Kidney epithelial cell (primary cell): ENCODE measurements around the gene BCAP31. TPM values are rescaled to one million over a fixed set of nuclear protein-coding genes. Genes with fewer than 3 reads are reported as not detected.

Source experiments
- DNase-seq: peaks from one replicate; pipeline ENCODE4 v3.0.0-alpha.2; 2010; ENCODE audit warnings: low read depth
- H3K27me3 ChIP-seq: 2 replicates; pipeline ENCODE4 v1.6.0; 2011; ENCODE audit warnings: low read length; ENCODE audit not compliant: control insufficient read depth, insufficient read depth
- H3K36me3 ChIP-seq: 2 replicates; pipeline ENCODE4 v1.5.1; 2011; ENCODE audit warnings: low read length; ENCODE audit not compliant: control insufficient read depth, insufficient read depth
- H3K4me3 ChIP-seq: 2 replicates; pipeline ENCODE4 v1.5.1; 2011; ENCODE audit warnings: low read depth, mild to moderate bottlenecking, control low read depth, low read length
- total RNA-seq: library from RNA; depleted of rRNA; stranded (reverse); fragments of >200 nt; gene quantifications from 2 replicates; pipeline ENCODE4 v1.2.3, GENCODE V29; 2015
- TF ChIP-seq, protein P1 (sequence below): IDR thresholded peaks from 2 replicates; pipeline ENCODE4 v1.5.1; 2011; ENCODE audit warnings: mild to moderate bottlenecking, moderate library complexity, low read length, control low read depth, inconsistent platforms; ENCODE audit not compliant: insufficient read depth, poor library complexity, severe bottlenecking

Gene BCAP31
- total RNA-seq, 1 donor from 2014 or later, result 179 TPM

DNA sequence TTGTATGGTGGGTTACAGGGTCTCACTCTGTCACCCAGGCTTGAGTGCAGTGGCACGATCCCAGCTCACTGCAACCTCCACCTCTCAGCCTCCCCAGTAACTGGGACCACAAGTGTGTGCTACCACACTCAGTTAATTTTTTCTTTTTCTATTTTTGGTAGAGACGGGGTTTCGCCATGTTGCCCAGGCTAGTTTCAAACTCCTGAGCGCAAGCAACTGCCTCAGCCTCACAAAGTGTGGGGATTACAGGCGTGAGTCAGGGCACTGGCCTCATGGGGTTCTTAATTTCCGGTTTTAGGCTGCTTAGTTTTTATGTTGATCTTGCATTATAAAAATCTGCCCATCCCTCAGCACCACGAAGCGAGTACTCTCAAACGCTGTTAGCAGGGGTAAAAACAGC, 6.7 kb downstream of the BCAP31 start:
- peaks cover 1% of the 10 kb centered on the region for H3K36me3 ChIP-seq
- no peak for DNase-seq
- H3K4me3 ChIP-seq, result no peak overlapping the region
- no peaks in the 10 kb centered on the region for H3K27me3 ChIP-seq
- TF ChIP-seq, protein P1, sequence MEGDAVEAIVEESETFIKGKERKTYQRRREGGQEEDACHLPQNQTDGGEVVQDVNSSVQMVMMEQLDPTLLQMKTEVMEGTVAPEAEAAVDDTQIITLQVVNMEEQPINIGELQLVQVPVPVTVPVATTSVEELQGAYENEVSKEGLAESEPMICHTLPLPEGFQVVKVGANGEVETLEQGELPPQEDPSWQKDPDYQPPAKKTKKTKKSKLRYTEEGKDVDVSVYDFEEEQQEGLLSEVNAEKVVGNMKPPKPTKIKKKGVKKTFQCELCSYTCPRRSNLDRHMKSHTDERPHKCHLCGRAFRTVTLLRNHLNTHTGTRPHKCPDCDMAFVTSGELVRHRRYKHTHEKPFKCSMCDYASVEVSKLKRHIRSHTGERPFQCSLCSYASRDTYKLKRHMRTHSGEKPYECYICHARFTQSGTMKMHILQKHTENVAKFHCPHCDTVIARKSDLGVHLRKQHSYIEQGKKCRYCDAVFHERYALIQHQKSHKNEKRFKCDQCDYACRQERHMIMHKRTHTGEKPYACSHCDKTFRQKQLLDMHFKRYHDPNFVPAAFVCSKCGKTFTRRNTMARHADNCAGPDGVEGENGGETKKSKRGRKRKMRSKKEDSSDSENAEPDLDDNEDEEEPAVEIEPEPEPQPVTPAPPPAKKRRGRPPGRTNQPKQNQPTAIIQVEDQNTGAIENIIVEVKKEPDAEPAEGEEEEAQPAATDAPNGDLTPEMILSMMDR, result no peak

DNA sequence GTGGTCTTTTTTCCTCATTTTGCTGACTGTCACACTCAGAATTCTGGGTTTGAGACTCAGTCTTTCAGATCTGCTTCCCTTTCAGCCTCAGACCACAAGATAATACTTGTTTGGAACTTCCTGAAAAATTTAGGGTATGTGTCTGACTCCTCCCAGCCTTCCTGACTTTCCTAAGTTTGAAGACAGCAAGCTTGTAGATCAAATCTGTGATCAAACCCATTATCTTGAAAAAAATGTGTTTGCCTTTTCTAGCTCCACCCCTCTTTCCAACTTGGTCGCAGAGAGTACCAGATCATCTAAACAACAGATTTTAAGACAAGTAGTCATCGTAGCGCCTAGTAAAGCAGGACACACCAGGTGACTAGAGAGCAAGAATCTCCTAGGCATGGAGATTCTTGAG, 9.9 kb downstream of the BCAP31 start:
- no peak for DNase-seq
- TF ChIP-seq, protein P1, result no peak
- Histone ChIP-seq H3K27me3 (no peaks in the 10 kb centered on the region), H3K4me3 (no peak overlapping the region), H3K36me3 (no peaks in the 10 kb centered on the region)

DNA sequence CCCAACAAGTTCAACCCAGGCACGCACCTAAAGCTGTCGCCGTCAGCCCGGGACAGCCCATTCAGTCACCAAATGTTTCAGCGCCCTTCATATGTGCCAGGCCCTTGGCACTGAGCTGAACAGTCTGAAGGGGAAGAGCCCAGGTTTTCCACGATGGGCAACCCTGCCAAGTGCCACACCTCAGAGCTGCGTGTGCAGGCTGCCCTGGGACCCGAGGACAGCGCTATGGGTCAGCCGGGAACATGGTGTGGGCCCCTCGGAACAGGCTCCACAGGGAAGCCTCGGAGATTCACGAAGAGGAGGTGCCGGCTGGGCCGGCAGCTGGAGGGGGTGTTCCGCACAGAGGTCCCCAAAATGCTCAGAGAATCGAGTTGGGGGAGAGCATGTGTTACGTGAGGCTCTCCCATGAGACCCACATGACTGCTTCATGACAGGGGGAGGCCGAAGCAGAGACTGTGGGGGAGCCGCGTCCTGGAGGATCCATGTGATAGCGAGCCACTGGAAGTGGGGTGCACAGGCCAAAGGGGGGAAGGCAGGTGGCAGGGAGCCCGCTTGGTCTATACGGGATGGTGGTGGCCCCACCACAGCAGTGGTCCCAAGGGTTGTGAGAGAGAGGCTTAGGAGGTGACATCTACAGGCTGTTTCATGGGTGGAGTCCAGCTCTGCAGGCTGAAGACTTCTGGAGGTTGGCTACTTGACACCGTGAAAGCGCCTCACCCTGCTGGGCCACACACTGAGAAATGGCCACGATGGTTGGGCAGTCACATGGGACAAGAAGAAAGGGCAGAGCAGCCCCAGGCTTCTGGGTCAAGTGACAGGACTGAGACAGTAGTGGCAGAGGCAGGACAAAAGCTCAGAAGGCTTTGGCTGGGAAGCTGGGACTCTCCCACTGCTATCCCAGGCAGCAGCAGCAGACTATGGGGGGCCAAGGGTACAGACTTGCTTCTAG, 14.2 kb downstream of the BCAP31 start:
- TF ChIP-seq, protein P1, result no peak
- Histone ChIP-seq H3K36me3 (no peaks in the 10 kb centered on the region), H3K27me3 (no peaks in the 10 kb centered on the region), H3K4me3 (no peak overlapping the region)
- no peak for DNase-seq

DNA sequence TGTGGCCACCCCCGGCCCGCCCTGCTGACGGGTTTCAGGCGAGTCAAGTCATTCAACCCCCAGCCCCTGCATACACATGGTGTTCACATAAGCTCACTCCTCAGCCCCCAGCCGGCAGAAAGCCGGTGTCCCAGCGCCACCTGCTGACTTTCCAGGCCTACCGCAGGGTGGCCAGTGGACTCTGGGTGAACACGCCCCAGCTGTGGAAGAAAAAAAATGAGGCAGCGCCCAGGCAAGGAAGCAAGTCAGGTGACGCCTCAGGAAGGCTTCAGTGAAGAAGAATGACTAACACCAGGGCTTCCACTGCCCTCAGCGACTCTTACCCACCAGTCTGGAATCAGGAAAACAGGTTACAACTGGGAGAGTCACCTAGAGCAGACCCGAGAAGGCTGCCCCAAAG, 15.8 kb downstream of the BCAP31 start:
- DNase-seq, result peak; percentile 75
- H3K36me3 ChIP-seq, result peaks cover 1% of the 10 kb centered on the region
- no peak overlapping the region for H3K4me3 ChIP-seq
- H3K27me3 ChIP-seq, result no peaks in the 10 kb centered on the region
- TF ChIP-seq, protein P1, result peak; percentile 66

DNA sequence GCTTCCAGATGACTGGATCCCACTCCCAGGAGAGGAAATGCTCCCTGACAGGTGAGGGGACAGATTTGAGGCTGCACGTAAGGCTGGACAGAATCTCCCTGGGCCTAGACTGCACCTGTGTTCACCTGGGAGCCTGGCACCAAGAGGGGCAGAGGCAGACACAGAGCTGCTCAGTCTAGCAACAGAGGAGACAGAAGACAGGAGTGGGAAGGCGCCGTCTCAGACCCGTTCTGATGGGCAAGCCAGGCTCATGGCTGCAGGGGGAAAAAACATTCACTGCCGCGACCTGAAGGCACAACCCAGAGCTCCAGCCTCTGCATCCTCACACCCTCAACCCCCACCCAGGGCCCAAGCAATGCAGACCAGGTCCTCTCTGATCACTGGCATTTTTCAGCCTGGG, 16.8 kb downstream of the BCAP31 start:
- no peak overlapping the region for H3K4me3 ChIP-seq
- peaks cover 1% of the 10 kb centered on the region for H3K36me3 ChIP-seq
- TF ChIP-seq, protein P1, result no peak
- DNase-seq, result no peak
- H3K27me3 ChIP-seq, result no peaks in the 10 kb centered on the region
